HepG2 (cell line): ENCODE results near the gene UGT2B15. TPM values are rescaled to one million over a fixed set of nuclear protein-coding genes. Genes with fewer than 3 reads are reported as not detected.
A peak's percentile ranks its signal among the peaks of the same experiment; 100 is the strongest.

Experiments
- ATAC-seq: fragments of 200-7000 bp; cut with Tn5 transposase; 3 replicates; pipeline ENCODE4 v1.9.1; 2020; ENCODE audit warnings: mild to moderate bottlenecking, moderate library complexity
- BruUV-seq: library from RNA; stranded (reverse); fragments of 400-500 nt; replicated peaks from 2 replicates; lab custom pipeline; 2021; lab: Mats Ljungman, UMichigan
- CTCF ChIA-PET: fragments of 300-600 bp; formaldehyde crosslinking; extraction: SDS; loops from one replicate; lab custom pipeline; 2021; ENCODE audit warnings: low total read pairs, inconsistent platforms, low intra/inter-chr PET ratio; lab: Yijun Ruan, JAX
- POLR2A ChIA-PET: fragments of 350-600 bp; sonication (Branson Sonifier 250); formaldehyde crosslinking; loops from one replicate; lab custom pipeline; 2020; ENCODE audit warnings: antibody characterized with exemption, inconsistent platforms; lab: Yijun Ruan, JAX
- DNase-seq: peaks from one replicate; pipeline ENCODE4 v3.0.0-alpha.2; 2015; ENCODE audit warnings: low spot score
- FAIRE-seq: peaks from 3 replicates; lab custom pipeline; 2011; peaks lifted over from hg19 to GRCh38; lab: Jason Lieb, UNC
- H2AFZ ChIP-seq: one replicate; pipeline ENCODE4 v1.6.1; 2011; ENCODE audit warnings: low read length, inconsistent platforms
- H3K27ac ChIP-seq: fragments of 300-600 bp; 3 replicates; pipeline ENCODE4 v1.8.0; 2011; ENCODE audit warnings: mixed run types, mild to moderate bottlenecking, mixed read lengths, low read length, inconsistent platforms; ENCODE audit not compliant: insufficient read depth; ENCODE audit errors: extremely low read length
- H3K27me3 ChIP-seq, 2 experiments: fragments of 200-600 bp in 1 of 2; 2 replicates in 1 of 2; 3 replicates in 1 of 2; pipeline versions ENCODE4 v1.6.0 to v1.8.0; 2011; ENCODE audit warnings: low read length in 2 of 2, mild to moderate bottlenecking in 2 of 2, moderate library complexity in 2 of 2, inconsistent platforms in 1 of 2; ENCODE audit not compliant: insufficient read depth in 2 of 2, control insufficient read depth in 1 of 2
- H3K36me3 ChIP-seq, 2 experiments: fragments of 200-600 bp in 1 of 2; replicated peaks in 1 of 2; 2 replicates in 1 of 2; 3 replicates in 1 of 2; pipeline versions ENCODE4 v1.5.1 to v1.8.0; 2011; ENCODE audit warnings: low read length in 2 of 2, inconsistent platforms in 1 of 2; ENCODE audit not compliant: insufficient read depth in 2 of 2, control insufficient read depth in 1 of 2
- H3K4me1 ChIP-seq: 2 replicates; pipeline ENCODE4 v1.5.1; 2012; ENCODE audit warnings: low read length, inconsistent platforms; ENCODE audit not compliant: insufficient read depth
- H3K4me2 ChIP-seq: 2 replicates; pipeline ENCODE4 v1.6.0; 2011; ENCODE audit warnings: low read depth, low read length, inconsistent platforms
- H3K4me3 ChIP-seq, 3 experiments: fragments of 200-600 bp in 1 of 3; sonication (generic), shearing (Covaris generic) in 1 of 3; replicated peaks in 1 of 3; 2 replicates each; pipeline ENCODE4 v1.5.1; 2011 to 2016; ENCODE audit warnings: low read length in 3 of 3, inconsistent platforms in 2 of 3, low read depth in 2 of 3, mild to moderate bottlenecking in 2 of 3, control low read depth in 1 of 3, mixed read lengths in 1 of 3; ENCODE audit not compliant: insufficient read depth in 1 of 3
- H3K79me2 ChIP-seq: one replicate; pipeline ENCODE4 v1.6.1; 2011; ENCODE audit warnings: low read length, inconsistent platforms; ENCODE audit not compliant: insufficient read depth
- H3K9ac ChIP-seq: 2 replicates; pipeline ENCODE4 v1.6.0; 2011; ENCODE audit warnings: mild to moderate bottlenecking, low read depth, low read length, inconsistent platforms; ENCODE audit not compliant: insufficient read depth
- H3K9me3 ChIP-seq: 2 replicates; pipeline ENCODE4 v1.5.1; 2012; ENCODE audit warnings: mild to moderate bottlenecking, low read length
- H4K20me1 ChIP-seq: 2 replicates; pipeline ENCODE4 v1.6.0; 2011; ENCODE audit warnings: inconsistent platforms, mild to moderate bottlenecking, low read length, moderate library complexity; ENCODE audit not compliant: insufficient read depth
- ARNTL ChIP-seq: sonication (generic); formaldehyde crosslinking; IDR thresholded peaks from 2 replicates; pipeline ENCODE4 v1.4.0; 2020; ENCODE audit warnings: mild to moderate bottlenecking, missing genetic modification reagents
- CHD2 ChIP-seq: IDR thresholded peaks from 2 replicates; pipeline ENCODE4 v1.6.1; 2011; ENCODE audit warnings: low read depth, low read length, improper control_type of control experiment
- FOSL2 ChIP-seq: sonication (generic); formaldehyde crosslinking; IDR thresholded peaks from 2 replicates; pipeline ENCODE4 v1.4.0; 2020; ENCODE audit warnings: missing genetic modification reagents
- JUNB ChIP-seq: sonication (generic); formaldehyde crosslinking; IDR thresholded peaks from 2 replicates; pipeline ENCODE4 v1.8.0; 2022; ENCODE audit warnings: missing genetic modification reagents, mild to moderate bottlenecking, borderline replicate concordance
- POGZ ChIP-seq: sonication (generic); formaldehyde crosslinking; IDR thresholded peaks from 2 replicates; pipeline ENCODE4 v1.4.0; 2020; ENCODE audit warnings: mild to moderate bottlenecking, missing genetic modification reagents
- RXRB ChIP-seq: IDR thresholded peaks from 2 replicates; pipeline ENCODE4 v1.6.1; 2016; ENCODE audit warnings: borderline replicate concordance, missing genetic modification reagents, missing compliant biosample characterization
- TCF7L2 ChIP-seq: IDR thresholded peaks from 2 replicates; pipeline ENCODE4 v1.6.1; 2011; ENCODE audit warnings: mild to moderate bottlenecking, low read depth, low read length, moderate library complexity
- TRIM24 ChIP-seq: sonication (generic); formaldehyde crosslinking; IDR thresholded peaks from 2 replicates; pipeline ENCODE4 v1.8.0; 2022; ENCODE audit warnings: mild to moderate bottlenecking, missing genetic modification reagents
- ZNF205 ChIP-seq: IDR thresholded peaks from 2 replicates; pipeline ENCODE4 v1.6.1; 2018; ENCODE audit warnings: missing biosample characterization, missing genetic modification reagents
- ZNF24 ChIP-seq: fragments of 450-650 bp; IDR thresholded peaks from 2 replicates; pipeline ENCODE4 v1.6.1; 2017; ENCODE audit warnings: antibody characterized with exemption, mild to moderate bottlenecking
- ZNF274 ChIP-seq: sonication (generic); formaldehyde crosslinking; IDR thresholded peaks from 2 replicates; pipeline ENCODE4 v1.5.1; 2020; ENCODE audit warnings: mild to moderate bottlenecking, missing genetic modification reagents
- ZNF644 ChIP-seq: IDR thresholded peaks from 2 replicates; pipeline ENCODE4 v1.6.1; 2016; ENCODE audit warnings: low read depth
- ZNF720 ChIP-seq: sonication (generic); formaldehyde crosslinking; IDR thresholded peaks from 2 replicates; pipeline ENCODE4 v1.4.0; 2020; ENCODE audit warnings: missing genetic modification reagents
- WGBS: methylation state at CpG from one replicate; pipeline ENCODE4 v1.1.6; 2017; ENCODE audit warnings: low lambda C conversion rate; 5-methylcytosine and 5-hydroxymethylcytosine counted together
- in situ Hi-C: cut with HindIII; loops from 2 replicates; pipeline ENCODE4 v1.10.0; 2017; ENCODE audit warnings: low pct_unique_long_range_greater_than_20kb; ENCODE audit not compliant: extremely low pct_ligation_motif_present
- intact Hi-C: fragments of 100-400 bp; cut with micrococcal nuclease; formaldehyde crosslinking; loops from one replicate; pipeline ENCODE4 v1.10.0; 2022; ENCODE audit not compliant: unreplicated experiment
- polyA plus RNA-seq, 8 experiments: library from polyadenylated mRNA; depleted of rRNA in 3 of 8; stranded (reverse) in 7 of 8; unstranded in 1 of 8; fragments of >200 nt; fragmentation: Illumina TruSeq in 4 of 8; extraction: Trizol in 4 of 8; gene quantifications; 2 replicates each; pipeline versions ENCODE4 v1.2.1 to v1.2.3, GENCODE V29; 2011 to 2016; ENCODE audit warnings: low read depth in 4 of 8, missing spikeins in 1 of 8, mixed read lengths in 1 of 8; ENCODE audit not compliant: insufficient read depth in 1 of 8
- total RNA-seq, 5 experiments: library from RNA; depleted of rRNA; stranded (reverse); fragments of >200 nt; fragmentation: Illumina TruSeq; extraction: Trizol; gene quantifications; 2 replicates each; pipeline ENCODE4 v1.2.3, GENCODE V29; 2016; ENCODE audit warnings: low read depth in 1 of 5
- TF ChIP-seq, protein P1 (sequence below): sonication (generic); formaldehyde crosslinking; conservative IDR thresholded peaks from 2 replicates; pipeline ENCODE4 v1.8.0; 2022; ENCODE audit warnings: mild to moderate bottlenecking, moderate library complexity, missing genetic modification reagents
- TF ChIP-seq, protein P2 (sequence below): IDR thresholded peaks from 2 replicates; pipeline ENCODE4 v1.6.1; 2012; ENCODE audit warnings: low read depth, low read length, improper control_type of control experiment

UGT2B15 gene
- total and polyA plus RNA-seq, 2 of the 13 experiments (the other 11 are each of a cell fraction or from before 2014, with no cell fraction given): 0.04 to 0.11 TPM

DNA sequence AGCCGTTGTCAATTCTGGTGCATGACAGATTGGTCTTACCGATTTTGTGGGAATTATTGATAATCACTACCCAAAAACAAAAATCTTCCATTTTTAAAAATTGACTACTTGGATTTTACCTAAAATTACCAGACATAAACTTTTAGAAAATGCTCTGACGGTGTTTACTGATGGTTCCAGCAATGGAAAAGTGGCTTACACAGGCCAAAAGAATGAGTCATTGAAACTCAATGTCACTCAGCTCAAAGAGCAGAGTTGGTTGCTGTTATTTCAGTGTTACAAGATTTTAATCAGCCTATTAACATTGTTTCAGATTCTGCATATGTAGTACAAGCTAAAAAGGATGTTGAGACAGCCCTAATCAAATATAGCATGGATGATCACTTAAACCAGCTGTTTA lies 71.3 kb downstream of the UGT2B15 start:
- no peak overlapping the region for H3K27ac ChIP-seq
- intact Hi-C loops: no loop called here

DNA sequence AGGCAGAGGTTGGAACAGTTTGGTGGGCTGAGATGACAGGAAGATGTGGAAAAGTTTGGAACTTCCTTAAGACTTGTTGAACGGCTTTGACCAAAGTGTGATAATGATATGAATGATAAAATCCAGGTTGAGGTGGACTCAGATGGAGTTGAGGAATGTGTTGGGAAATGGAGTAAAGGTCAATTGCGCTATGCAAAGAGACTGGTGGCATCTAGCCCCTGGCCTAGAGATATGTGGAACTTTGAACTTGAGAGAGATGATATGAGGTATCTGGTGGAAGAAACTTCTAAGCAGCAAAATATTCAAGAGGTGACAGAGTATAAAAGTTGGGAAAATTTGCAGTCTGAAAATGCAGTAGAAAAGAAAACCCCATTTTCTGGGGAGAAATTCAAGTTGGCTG lies 73.0 kb downstream of the UGT2B15 start:
- CTCF ChIA-PET: no interaction called here
- intact Hi-C loops: no loop called here
- TF ChIP-seq ZNF274 (CRISPR knock-in tag) (no peak), TCF7L2 (no peak), ZNF205 (CRISPR knock-in tag) (no peak), ZNF644 (CRISPR knock-in tag) (peak; percentile 72), ZNF720 (CRISPR knock-in tag) (no peak), RXRB (CRISPR knock-in tag) (0 out of 2 replicates have a peak, but pooled peaks have one; percentile 45), POGZ (CRISPR knock-in tag) (no peak), ARNTL (CRISPR knock-in tag) (no peak), JUNB (CRISPR knock-in tag) (no peak), CHD2 (no peak)
- TF ChIP-seq, protein P1, sequence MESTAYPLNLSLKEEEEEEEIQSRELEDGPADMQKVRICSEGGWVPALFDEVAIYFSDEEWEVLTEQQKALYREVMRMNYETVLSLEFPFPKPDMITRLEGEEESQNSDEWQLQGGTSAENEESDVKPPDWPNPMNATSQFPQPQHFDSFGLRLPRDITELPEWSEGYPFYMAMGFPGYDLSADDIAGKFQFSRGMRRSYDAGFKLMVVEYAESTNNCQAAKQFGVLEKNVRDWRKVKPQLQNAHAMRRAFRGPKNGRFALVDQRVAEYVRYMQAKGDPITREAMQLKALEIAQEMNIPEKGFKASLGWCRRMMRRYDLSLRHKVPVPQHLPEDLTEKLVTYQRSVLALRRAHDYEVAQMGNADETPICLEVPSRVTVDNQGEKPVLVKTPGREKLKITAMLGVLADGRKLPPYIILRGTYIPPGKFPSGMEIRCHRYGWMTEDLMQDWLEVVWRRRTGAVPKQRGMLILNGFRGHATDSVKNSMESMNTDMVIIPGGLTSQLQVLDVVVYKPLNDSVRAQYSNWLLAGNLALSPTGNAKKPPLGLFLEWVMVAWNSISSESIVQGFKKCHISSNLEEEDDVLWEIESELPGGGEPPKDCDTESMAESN (CRISPR knock-in tag): no peak

More for the DNA sequence above, 71.3 kb downstream of the UGT2B15 start:
- no peak overlapping the region for H2AFZ ChIP-seq
- H3K36me3 ChIP-seq: no peaks in the 10 kb centered on the region
- no TSS peak for BruUV-seq
- in situ Hi-C loops: no loop called here
- no peaks in the 10 kb centered on the region for H4K20me1 ChIP-seq
- no peak overlapping the region for H3K9ac ChIP-seq
- no peak for FAIRE-seq
- H3K9me3 ChIP-seq: peaks cover 7% of the 10 kb centered on the region
- TF ChIP-seq ZNF24: no peak
- TF ChIP-seq TRIM24 (CRISPR knock-in tag): no peak
- TF ChIP-seq, protein P2, sequence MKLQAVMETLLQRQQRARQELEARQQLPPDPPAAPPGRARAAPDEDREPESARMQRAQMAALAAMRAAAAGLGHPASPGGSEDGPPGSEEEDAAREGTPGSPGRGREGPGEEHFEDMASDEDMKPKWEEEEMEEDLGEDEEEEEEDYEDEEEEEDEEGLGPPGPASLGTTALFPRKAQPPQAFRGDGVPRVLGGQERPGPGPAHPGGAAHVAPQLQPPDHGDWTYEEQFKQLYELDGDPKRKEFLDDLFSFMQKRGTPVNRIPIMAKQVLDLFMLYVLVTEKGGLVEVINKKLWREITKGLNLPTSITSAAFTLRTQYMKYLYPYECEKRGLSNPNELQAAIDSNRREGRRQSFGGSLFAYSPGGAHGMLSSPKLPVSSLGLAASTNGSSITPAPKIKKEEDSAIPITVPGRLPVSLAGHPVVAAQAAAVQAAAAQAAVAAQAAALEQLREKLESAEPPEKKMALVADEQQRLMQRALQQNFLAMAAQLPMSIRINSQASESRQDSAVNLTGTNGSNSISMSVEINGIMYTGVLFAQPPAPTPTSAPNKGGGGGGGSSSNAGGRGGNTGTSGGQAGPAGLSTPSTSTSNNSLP: peak; percentile 29; the same call in 1 of the 2 replicates
- TF ChIP-seq ZNF644 (CRISPR knock-in tag): 0 out of 2 replicates have a peak, but pooled peaks have one; percentile 27
- TF ChIP-seq FOSL2 (CRISPR knock-in tag): peak; percentile 65
- TF ChIP-seq, all 625 proteins: peak for 3
- Histone ChIP-seq H3K4me1 (peaks cover 30% of the 10 kb centered on the region), H3K79me2 (no peaks in the 10 kb centered on the region), H3K4me3 (no peak overlapping the region), H3K4me2 (no peak overlapping the region), H3K27me3 (no peaks in the 10 kb centered on the region)
- ATAC-seq (no peak), DNase-seq (peak; percentile 57)
- 84% methylated on average over 3 of the region's 3 CpGs for WGBS
- CTCF ChIA-PET: no interaction called here
- POLR2A ChIA-PET: no interaction called here

More for the DNA sequence above, 73.0 kb downstream of the UGT2B15 start:
- H2AFZ ChIP-seq: no peak overlapping the region
- BruUV-seq: no TSS peak
- no peaks in the 10 kb centered on the region for H3K36me3 ChIP-seq
- no peak overlapping the region for H3K4me3 ChIP-seq
- 0 out of 3 replicates have a peak, but pooled peaks have one; percentile 36 for ATAC-seq
- H4K20me1 ChIP-seq: no peaks in the 10 kb centered on the region
- peak; percentile 65 for DNase-seq
- WGBS: 49% methylated on average over 2 of the region's 2 CpGs
- POLR2A ChIA-PET: no interaction called here
- in situ Hi-C loops: no loop called here
- no peak overlapping the region for H3K4me2 ChIP-seq
- H3K9ac ChIP-seq: no peak overlapping the region
- no peak overlapping the region for H3K27ac ChIP-seq
- FAIRE-seq: no peak
- H3K4me1 ChIP-seq: peaks cover 30% of the 10 kb centered on the region
- H3K27me3 ChIP-seq: no peaks in the 10 kb centered on the region
- H3K9me3 ChIP-seq: no peaks in the 10 kb centered on the region
- H3K79me2 ChIP-seq: no peaks in the 10 kb centered on the region
